Mesenchymal stem cell (in vitro differentiated cells and primary cell): ENCODE measurements around the gene SLC25A5. TPM values are rescaled to one million over a fixed set of nuclear protein-coding genes. Genes with fewer than 3 reads are reported as not detected.

Experiments used
- DNase-seq: peaks from one replicate; pipeline ENCODE4 v3.0.0-alpha.2; 2013
- H2AFZ ChIP-seq: one replicate; pipeline ENCODE4 v1.6.1; 2013; ENCODE audit warnings: low read depth, mild to moderate bottlenecking, control low read depth, inconsistent platforms, low read length, moderate library complexity
- H2AK5ac ChIP-seq: 2 replicates; pipeline ENCODE4 v1.6.1; 2013; ENCODE audit warnings: low read length, moderate library complexity, mild to moderate bottlenecking, inconsistent platforms; ENCODE audit not compliant: severe bottlenecking
- H2BK120ac ChIP-seq: one replicate; pipeline ENCODE4 v1.6.1; 2013; ENCODE audit warnings: low read depth, mild to moderate bottlenecking, inconsistent platforms, low read length, moderate library complexity
- H2BK12ac ChIP-seq, 2 experiments: one replicate each; pipeline ENCODE4 v1.6.1; 2013; ENCODE audit warnings: inconsistent platforms in 2 of 2, low read length in 2 of 2, mild to moderate bottlenecking in 2 of 2, moderate library complexity in 2 of 2, control low read depth in 1 of 2
- H2BK15ac ChIP-seq: one replicate; pipeline ENCODE4 v1.6.1; 2013; ENCODE audit warnings: mild to moderate bottlenecking, low read depth, inconsistent platforms; ENCODE audit not compliant: poor library complexity, severe bottlenecking
- H2BK5ac ChIP-seq: 2 replicates; pipeline ENCODE4 v1.6.1; 2013; ENCODE audit warnings: low read depth, mild to moderate bottlenecking, low read length, control low read depth, inconsistent platforms; ENCODE audit not compliant: poor library complexity, severe bottlenecking
- H3K14ac ChIP-seq, 2 experiments: one replicate each; pipeline ENCODE4 v1.6.1; 2013; ENCODE audit warnings: inconsistent platforms in 2 of 2, low read length in 2 of 2, control low read depth in 1 of 2, mild to moderate bottlenecking in 1 of 2, moderate library complexity in 1 of 2
- H3K18ac ChIP-seq, 2 experiments: one replicate each; pipeline ENCODE4 v1.6.1; 2013; ENCODE audit warnings: inconsistent platforms in 2 of 2, low read length in 2 of 2, control low read depth in 1 of 2, low read depth in 1 of 2, mild to moderate bottlenecking in 1 of 2
- H3K23ac ChIP-seq, 2 experiments: one replicate each; pipeline ENCODE4 v1.6.1; 2013; ENCODE audit warnings: inconsistent platforms in 2 of 2, low read length in 2 of 2, mild to moderate bottlenecking in 2 of 2, moderate library complexity in 2 of 2, control low read depth in 1 of 2
- H3K27ac ChIP-seq: 2 replicates; pipeline ENCODE4 v1.5.1; 2013; ENCODE audit warnings: mild to moderate bottlenecking, moderate library complexity, low read length, control low read depth, inconsistent platforms; ENCODE audit not compliant: poor library complexity, severe bottlenecking
- H3K27me3 ChIP-seq, 2 experiments: 2 replicates each; pipeline versions ENCODE4 v1.6.1 to v1.7.0; 2013; ENCODE audit warnings: low read length in 2 of 2, mild to moderate bottlenecking in 2 of 2, moderate library complexity in 2 of 2, control low read depth in 1 of 2, inconsistent platforms in 1 of 2; ENCODE audit not compliant: control insufficient read depth in 1 of 2, insufficient read depth in 1 of 2
- H3K36me3 ChIP-seq, 2 experiments: 2 replicates each; pipeline versions ENCODE4 v1.6.1 to v1.7.0; 2013; ENCODE audit warnings: low read length in 2 of 2, control low read depth in 1 of 2, inconsistent platforms in 1 of 2, low read depth in 1 of 2, mild to moderate bottlenecking in 1 of 2; ENCODE audit not compliant: insufficient read depth in 2 of 2, control insufficient read depth in 1 of 2
- H3K4ac ChIP-seq, 2 experiments: one replicate each; pipeline ENCODE4 v1.6.1; 2013; ENCODE audit warnings: inconsistent platforms in 2 of 2, low read length in 2 of 2, mild to moderate bottlenecking in 2 of 2, moderate library complexity in 2 of 2, control low read depth in 1 of 2, low read depth in 1 of 2
- H3K4me1 ChIP-seq: 2 replicates; pipeline ENCODE4 v1.6.1; 2013; ENCODE audit warnings: low read depth, low read length, control low read depth; ENCODE audit not compliant: control insufficient read depth, insufficient read depth
- H3K4me2 ChIP-seq: 2 replicates; pipeline ENCODE4 v1.6.1; 2013; ENCODE audit warnings: low read length, mild to moderate bottlenecking, inconsistent platforms; ENCODE audit not compliant: poor library complexity, severe bottlenecking
- H3K4me3 ChIP-seq, 2 experiments: 2 replicates each; pipeline versions ENCODE4 v1.5.1 to v1.7.0; 2013; ENCODE audit warnings: low read length in 2 of 2, mild to moderate bottlenecking in 2 of 2, control low read depth in 1 of 2, low read depth in 1 of 2; ENCODE audit not compliant: insufficient read depth in 1 of 2
- H3K79me1 ChIP-seq: replicated peaks from 2 replicates; pipeline ENCODE4 v1.6.1; 2013; ENCODE audit warnings: mild to moderate bottlenecking, control low read depth, low read length, inconsistent platforms; ENCODE audit not compliant: poor library complexity, severe bottlenecking
- H3K9ac ChIP-seq: 2 replicates; pipeline ENCODE4 v1.7.0; 2013; ENCODE audit warnings: mild to moderate bottlenecking, low read length, moderate library complexity
- H3K9me3 ChIP-seq: 2 replicates; pipeline ENCODE4 v1.7.0; 2013; ENCODE audit warnings: mild to moderate bottlenecking, low read length; ENCODE audit not compliant: control insufficient read depth
- H4K8ac ChIP-seq: one replicate; pipeline ENCODE4 v1.6.1; 2013; ENCODE audit warnings: inconsistent platforms, mild to moderate bottlenecking, low read length, moderate library complexity
- H4K91ac ChIP-seq: one replicate; pipeline ENCODE4 v1.6.1; 2013; ENCODE audit warnings: mild to moderate bottlenecking, low read length, inconsistent platforms
- WGBS: methylation state at CpG from one replicate; pipeline ENCODE4 v1.1.7; 2013; ENCODE audit warnings: mixed read lengths; 5-methylcytosine and 5-hydroxymethylcytosine counted together
- small RNA-seq: library from polyadenylated mRNA; stranded (forward); fragments of <200 nt; extraction: miRNeasy Mini kit (QIAGEN cat#:217004); gene quantifications from one replicate; pipeline ENCODE3, GENCODE V24; 2013; ENCODE audit warnings: low read depth

Gene SLC25A5

DNA sequence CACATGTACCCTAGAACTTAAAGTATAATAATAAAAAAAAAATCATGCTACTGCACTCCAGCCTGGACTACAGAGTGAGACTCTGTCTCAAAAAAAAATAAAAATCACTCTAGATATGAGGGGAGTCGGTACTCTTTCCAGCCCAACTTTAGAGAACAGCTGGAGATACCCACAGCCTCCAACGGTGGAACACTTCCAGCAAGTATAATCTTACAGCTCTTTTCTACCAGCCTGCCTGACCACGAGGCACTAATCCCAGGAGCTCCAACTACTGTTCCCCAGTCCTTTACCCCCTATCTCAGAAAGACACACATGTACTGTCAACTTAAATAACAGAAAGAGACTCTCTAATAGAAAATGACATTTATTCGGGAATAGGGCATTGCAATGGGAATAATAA is 50.1 kb downstream of the SLC25A5 start:
- no peak overlapping the region for H3K18ac ChIP-seq
- H2BK15ac ChIP-seq, result no peak overlapping the region
- no peak overlapping the region for H3K4me3 ChIP-seq
- DNase-seq, result no peak
- no peak overlapping the region for H2BK120ac ChIP-seq
- no peak overlapping the region for H4K8ac ChIP-seq
- H3K4ac ChIP-seq, result no peak overlapping the region
- WGBS, result 95% methylated on average over 2 of the region's 4 CpGs
- peaks cover 0 to 5% of the 10 kb centered on the region in 2 experiments for H3K27me3 ChIP-seq
- H3K23ac ChIP-seq, result no peak overlapping the region
- no peak overlapping the region for H3K14ac ChIP-seq
- H3K4me1 ChIP-seq, result no peaks in the 10 kb centered on the region
- H2BK5ac ChIP-seq, result no peak overlapping the region
- no peak overlapping the region for H2AFZ ChIP-seq
- H4K91ac ChIP-seq, result no peak overlapping the region
- no peak overlapping the region for H2BK12ac ChIP-seq
- H3K4me2 ChIP-seq, result no peak overlapping the region
- no peak overlapping the region for H3K27ac ChIP-seq
- no peaks in the 10 kb centered on the region for H3K9me3 ChIP-seq
- H2AK5ac ChIP-seq, result no peak overlapping the region
- no peaks in the 10 kb centered on the region for H3K36me3 ChIP-seq
- no peak overlapping the region for H3K9ac ChIP-seq
- H3K79me1 ChIP-seq, result no peaks in the 10 kb centered on the region

Small RNA genes within 50 kb of the gene (small RNA-seq; reads per million reads assigned to genes)
- gene RNU1-67P, result not detected
- not detected for gene RNY3P16
